ACC112 (cell line): ENCODE results near the gene FEM1A.
"Not testable (repeated sequence)": the region's sequence is repeated elsewhere in the genome, so short reads cannot be mapped to it uniquely, and the experiment has no call there.

Experiments used
- H2AFZ ChIP-seq: fragments of 200-600 bp; sonication (generic); one replicate; pipeline ENCODE4 v1.6.0; 2017; ENCODE audit warnings: antibody characterized with exemption, low read length; ENCODE audit not compliant: unreplicated experiment
- H3K27ac ChIP-seq: fragments of 200-600 bp; sonication (generic); 2 replicates; pipeline ENCODE4 v1.5.1; 2014; ENCODE audit warnings: low read depth, mild to moderate bottlenecking, antibody characterized with exemption, low read length, moderate library complexity
- H3K27me3 ChIP-seq: fragments of 200-600 bp; sonication (generic); 2 replicates; pipeline ENCODE4 v1.6.1; 2014; ENCODE audit warnings: mild to moderate bottlenecking, antibody characterized with exemption, low read length, moderate library complexity, mixed read lengths; ENCODE audit not compliant: insufficient read depth
- H3K36me3 ChIP-seq: fragments of 200-600 bp; sonication (generic); 2 replicates; pipeline ENCODE4 v1.6.1; 2016; ENCODE audit warnings: mild to moderate bottlenecking, antibody characterized with exemption, low read length, moderate library complexity, mixed read lengths; ENCODE audit not compliant: insufficient read depth
- H3K4me1 ChIP-seq: fragments of 200-600 bp; sonication (generic); one replicate; pipeline ENCODE4 v1.6.1; 2016; ENCODE audit warnings: low read length, mixed read lengths; ENCODE audit not compliant: insufficient read depth, unreplicated experiment, control insufficient read depth
- H3K4me3 ChIP-seq: fragments of 200-600 bp; sonication (generic); 2 replicates; pipeline ENCODE4 v1.5.1; 2014; ENCODE audit warnings: mild to moderate bottlenecking, low read depth, low read length
- H3K79me2 ChIP-seq: fragments of 200-600 bp; sonication (generic); one replicate; pipeline ENCODE4 v1.6.0; 2016; ENCODE audit warnings: low read length; ENCODE audit not compliant: control insufficient read depth, unreplicated experiment, insufficient read depth

FEM1A gene

GRCh38 chr19:4830332-4830731, 38.8 kb downstream of the FEM1A start:
- H3K27ac ChIP-seq, result no peak overlapping the region
- H3K4me3 ChIP-seq, result peak overlapping the region; percentile 95
- no peaks in the 10 kb centered on the region for H3K36me3 ChIP-seq
- no peak overlapping the region for H2AFZ ChIP-seq
- peaks cover 29% of the 10 kb centered on the region for H3K79me2 ChIP-seq
- no peaks in the 10 kb centered on the region for H3K27me3 ChIP-seq
- no peaks in the 10 kb centered on the region for H3K4me1 ChIP-seq

DNA sequence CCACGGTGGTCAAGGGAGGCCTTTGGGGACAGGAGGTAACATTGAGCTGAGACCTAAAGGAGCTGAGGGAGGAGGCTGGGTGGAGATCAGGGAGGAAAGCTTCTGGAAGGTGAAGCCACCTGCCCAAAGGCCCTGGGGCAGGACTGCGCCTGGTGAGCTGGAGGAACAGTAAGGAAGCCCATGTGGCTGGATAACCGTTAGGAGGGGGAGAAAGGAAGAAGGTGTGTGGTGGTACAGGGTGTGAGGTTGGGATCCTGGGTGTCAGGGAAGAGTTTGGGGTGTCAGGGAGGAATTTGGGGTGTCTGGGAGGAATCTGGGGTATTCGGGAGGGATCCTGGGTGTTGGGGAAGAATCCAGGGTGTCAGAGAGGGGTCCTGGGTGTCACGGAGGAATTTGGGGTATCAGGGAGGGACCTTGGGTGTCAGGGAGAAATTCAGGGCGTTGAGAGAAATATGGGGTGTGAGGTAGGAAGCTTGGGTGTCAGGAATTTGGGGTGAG, 39.3 kb downstream of the FEM1A start:
- peak overlapping the region; percentile 65 for H3K27ac ChIP-seq
- peak overlapping the region; percentile 95 for H3K4me3 ChIP-seq
- H3K4me1 ChIP-seq, result no peaks in the 10 kb centered on the region
- no peaks in the 10 kb centered on the region for H3K27me3 ChIP-seq
- H2AFZ ChIP-seq, result no peak overlapping the region
- no peaks in the 10 kb centered on the region for H3K36me3 ChIP-seq
- H3K79me2 ChIP-seq, result peaks cover 29% of the 10 kb centered on the region

DNA sequence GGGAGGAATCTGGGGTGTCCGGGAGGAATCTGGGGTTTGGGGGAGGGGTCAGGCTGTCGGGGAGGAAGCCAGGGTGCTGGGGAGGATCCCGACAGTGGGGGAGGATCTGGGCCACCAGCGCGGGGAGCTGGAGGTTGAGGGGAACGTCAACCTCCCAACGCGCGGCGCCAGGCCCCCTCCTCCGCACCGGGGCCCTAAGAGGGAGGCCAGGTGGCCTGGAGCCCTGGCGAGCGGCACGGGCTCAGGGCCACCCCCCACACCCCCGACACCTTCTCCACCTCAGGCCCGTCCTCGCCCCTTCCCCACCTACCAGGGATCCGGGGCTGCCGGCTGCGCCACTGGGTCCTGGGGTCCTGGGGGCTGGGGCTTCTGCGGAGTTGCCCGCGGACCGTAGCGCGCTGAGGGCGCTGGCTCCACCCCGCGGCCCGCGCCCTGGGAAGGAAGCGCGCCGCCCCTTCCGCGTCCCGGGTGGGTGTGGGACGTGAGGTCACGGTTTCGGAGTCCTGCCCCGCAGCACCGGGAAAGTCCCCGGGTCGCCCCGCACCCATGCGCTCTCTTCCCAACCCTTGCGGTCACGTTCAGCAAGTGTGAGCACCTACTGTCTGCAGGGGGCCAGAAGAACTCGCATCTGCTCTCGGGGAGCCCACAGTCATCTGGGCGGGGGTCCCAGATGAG, 39.9 kb downstream of the FEM1A start, which contains the start of gene TICAM1:
Gene TICAM1 (minus strand): TSS at position 409 of the 675 bp plus-strand sequence. CDS start 13,335 bp downstream, outside the sequence.
- peak within 1 kb of the TSS; percentile 88 for H2AFZ ChIP-seq
- H3K27me3 ChIP-seq, result no peaks in the 10 kb centered on the region
- no peaks in the 10 kb centered on the region for H3K36me3 ChIP-seq
- peaks cover 29% of the 10 kb centered on the region for H3K79me2 ChIP-seq
- H3K27ac ChIP-seq, result peak within 1 kb of the TSS; percentile 65
- H3K4me1 ChIP-seq, result no peaks in the 10 kb centered on the region
- peak within 1 kb of the TSS; percentile 95 for H3K4me3 ChIP-seq

GRCh38 chr19:4831979-4832340, 40.4 kb downstream of the FEM1A start:
- peak overlapping the region; percentile 88 for H2AFZ ChIP-seq
- not testable (repeated sequence) for H3K36me3 ChIP-seq, H3K27me3 ChIP-seq, H3K4me1 ChIP-seq
- H3K4me3 ChIP-seq, result peak overlapping the region; percentile 95
- peaks cover 25% of the 10 kb centered on the region for H3K79me2 ChIP-seq
- peak overlapping the region; percentile 65; the same call in 1 of the 2 replicates for H3K27ac ChIP-seq

DNA sequence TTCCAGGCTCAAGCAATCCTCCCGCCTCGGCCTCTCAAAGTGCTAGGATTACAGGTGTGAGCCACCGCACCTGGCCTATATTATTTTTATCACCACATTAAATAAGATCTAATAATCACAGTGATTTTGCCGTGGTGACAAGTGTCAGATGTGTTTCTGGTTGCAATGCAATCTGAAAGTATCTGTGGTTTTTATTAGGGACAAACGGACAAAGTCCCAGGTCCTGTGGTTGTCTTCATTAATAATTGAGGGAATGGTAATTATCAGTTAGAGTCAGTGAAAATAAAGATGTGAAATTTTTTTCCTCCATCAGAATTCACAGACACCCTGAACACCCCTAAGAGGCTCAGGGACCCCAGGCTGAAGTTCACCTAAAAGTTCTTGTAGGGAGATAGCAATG, 41.2 kb downstream of the FEM1A start:
- peaks cover 25% of the 10 kb centered on the region for H3K79me2 ChIP-seq
- H3K27ac ChIP-seq, result no peak overlapping the region
- no peak overlapping the region for H3K4me3 ChIP-seq
- no peaks in the 10 kb centered on the region for H3K36me3 ChIP-seq
- H3K4me1 ChIP-seq, result no peaks in the 10 kb centered on the region
- no peaks in the 10 kb centered on the region for H3K27me3 ChIP-seq
- H2AFZ ChIP-seq, result no peak overlapping the region

GRCh38 chr19:4839192-4839591, 47.7 kb downstream of the FEM1A start:
- H3K36me3 ChIP-seq, result peaks cover 3% of the 10 kb centered on the region; the same call in 1 of the 2 replicates
- H3K27me3 ChIP-seq, result no peaks in the 10 kb centered on the region
- H2AFZ ChIP-seq, result no peak overlapping the region
- no peak overlapping the region for H3K27ac ChIP-seq
- no peaks in the 10 kb centered on the region for H3K79me2 ChIP-seq
- peaks cover 3% of the 10 kb centered on the region for H3K4me1 ChIP-seq
- no peak overlapping the region for H3K4me3 ChIP-seq

- Histone ChIP-seq H3K4me1 (peaks cover 3% of the 10 kb centered on the region), H3K36me3 (peaks cover 6% of the 10 kb centered on the region; the same call in 1 of the 2 replicates), H3K27ac (no peak overlapping the region), H3K27me3 (no peaks in the 10 kb centered on the region), H3K79me2 (no peaks in the 10 kb centered on the region), H3K4me3 (no peak overlapping the region), H2AFZ (no peak overlapping the region)
Measured at GRCh38 chr19:4843647-4843965, 52.1 kb downstream of the FEM1A start.

GRCh38 chr19:4844348-4845179, 53.0 kb downstream of the FEM1A start:
- H3K36me3 ChIP-seq, result peaks cover 6% of the 10 kb centered on the region; the same call in 1 of the 2 replicates
- no peak overlapping the region for H3K27ac ChIP-seq
- no peaks in the 10 kb centered on the region for H3K79me2 ChIP-seq

GRCh38 chr19:4845975-4846374, 54.4 kb downstream of the FEM1A start:
- H3K4me3 ChIP-seq, H2AFZ ChIP-seq, H3K79me2 ChIP-seq, H3K27me3 ChIP-seq, H3K4me1 ChIP-seq, H3K36me3 ChIP-seq, H3K27ac ChIP-seq: not testable (repeated sequence)

More at GRCh38 chr19:4844348-4845179, 53.0 kb downstream of the FEM1A start:
- Histone ChIP-seq H2AFZ (no peak overlapping the region), H3K4me3 (no peak overlapping the region), H3K4me1 (peaks cover 3% of the 10 kb centered on the region), H3K27me3 (no peaks in the 10 kb centered on the region)

DNA sequence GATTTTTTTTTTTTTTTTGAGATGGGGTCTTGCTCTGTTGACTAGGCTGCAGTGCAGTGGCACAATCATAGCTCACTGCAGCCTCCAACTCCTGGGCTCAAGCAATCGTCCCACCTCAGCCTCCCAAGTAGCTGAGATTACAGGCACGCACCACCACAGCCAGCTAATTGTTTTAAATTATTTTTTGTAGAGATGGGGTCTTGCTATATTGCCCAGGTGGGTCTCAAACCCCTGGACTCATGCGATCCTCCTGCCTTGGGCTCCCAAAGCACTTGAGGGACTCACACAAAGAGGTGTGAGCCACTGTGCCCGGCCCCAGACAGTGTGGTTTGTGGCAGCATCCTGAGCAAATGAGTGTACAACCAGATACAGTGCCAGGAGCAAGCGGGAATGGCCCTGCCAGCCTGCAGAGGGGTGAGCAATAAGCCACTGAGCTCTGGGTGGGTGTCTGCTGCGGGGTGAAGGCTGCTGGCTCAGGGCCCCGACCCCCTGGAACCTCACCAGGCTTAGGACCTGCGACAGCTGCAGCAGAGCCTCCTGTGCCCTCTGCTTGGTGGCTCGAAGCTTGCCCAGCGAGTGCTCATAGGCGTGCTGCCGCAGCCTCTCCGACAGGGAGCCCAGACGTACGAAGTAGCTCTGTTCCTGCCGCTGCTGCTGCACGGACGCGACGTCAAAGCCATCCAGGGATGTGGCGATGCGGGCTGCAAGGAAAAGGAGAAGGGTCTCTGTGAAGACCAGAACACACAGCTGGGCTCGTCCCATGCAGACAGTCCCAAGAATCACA, 55.8 kb downstream of the FEM1A start:
- H3K36me3 ChIP-seq, result 0 out of 2 replicates have a peak, but pooled peaks cover 3% of the 10 kb centered on the region

More for the DNA sequence above, 55.8 kb downstream of the FEM1A start:
- Histone ChIP-seq H3K4me3 (no peak overlapping the region), H3K27me3 (no peaks in the 10 kb centered on the region), H3K4me1 (no peaks in the 10 kb centered on the region), H3K79me2 (no peaks in the 10 kb centered on the region), H2AFZ (no peak overlapping the region), H3K27ac (no peak overlapping the region)
